Lower leg skin (tissue), 4 donors: ENCODE results near the gene SBNO2. TPM values are rescaled to one million over a fixed set of nuclear protein-coding genes. Genes with fewer than 3 reads are reported as not detected.
A peak's percentile ranks its signal among the peaks of the same experiment; 100 is the strongest.

Source experiments
- DNase-seq, 2 donors: peaks; one replicate each; pipeline ENCODE4 v3.0.0-alpha.2; 2019; ENCODE audit warnings: low spot score in 2 of 2
- H3K4me3 ChIP-seq: fragments of 200-600 bp; sonication (generic); 2 replicates; pipeline ENCODE4 v1.5.1; 2017; ENCODE audit warnings: mild to moderate bottlenecking, low read depth; ENCODE audit not compliant: poor library complexity, severe bottlenecking
- CTCF ChIP-seq, 3 donors: fragments of 450-650 bp; IDR thresholded peaks; one replicate each; pipeline ENCODE4 v1.5.1; 2016; ENCODE audit warnings: antibody characterized with exemption in 3 of 3, mild to moderate bottlenecking in 3 of 3, moderate library complexity in 2 of 3
- POLR2A ChIP-seq, 2 donors: fragments of 450-650 bp; IDR thresholded peaks; one replicate each; pipeline ENCODE4 v1.6.1; 2016 to 2017; ENCODE audit warnings: antibody characterized with exemption in 2 of 2, mild to moderate bottlenecking in 1 of 2, moderate library complexity in 1 of 2
- WGBS, 2 donors: methylation state at CpG; one replicate each; pipeline ENCODE4 v1.1.5; 2018; 5-methylcytosine and 5-hydroxymethylcytosine counted together
- intact Hi-C: fragments of 100-400 bp; cut with DNase I; formaldehyde crosslinking; loops from one replicate; pipeline ENCODE4 v1.15.0; 2023; ENCODE audit warnings: low total_unique reads
- total RNA-seq, 4 donors: library from RNA; depleted of rRNA; stranded (reverse); fragments of >200 nt; gene quantifications; one replicate each; pipeline ENCODE4 v1.1.0, GENCODE V29; 2016

SBNO2 gene
- total RNA-seq = 10 to 100 TPM; 54.8 to 68.6 (median 60.3) TPM

- peak within 1 kb of the TSS; percentile 56 for H3K4me3 ChIP-seq
- WGBS, 2 donors = 23 to 27% methylated on average over 39 to 46 of the region's 84 CpGs
- TF ChIP-seq CTCF (IDR thresholded peaks at IDR 0.05) (no peak), POLR2A (IDR thresholded peaks at IDR 0.05) (peak in 1 of 2 donors; percentile 39)
- DNase-seq = peak; percentile 84 to 98
- intact Hi-C loops = no loop called here
Observed at GRCh38 chr19:1173845-1174809, at the start of gene SBNO2. TSS of gene SBNO2 (minus strand) at chr19:1174268. CDS start at chr19:1154276, 19,992 bp downstream.

- 80 to 87% methylated on average over 28 to 46 of the region's 48 CpGs for WGBS, 2 donors
- H3K4me3 ChIP-seq = no peak overlapping the region
- intact Hi-C loops = no loop called here
- DNase-seq = no peak
- no peak for TF ChIP-seq POLR2A (IDR thresholded peaks at IDR 0.05)
- TF ChIP-seq CTCF (IDR thresholded peaks at IDR 0.05) = no peak
Observed at GRCh38 chr19:1223018-1223855, 49.2 kb upstream of the SBNO2 start.

- no peak for TF ChIP-seq CTCF (IDR thresholded peaks at IDR 0.05)
- TF ChIP-seq POLR2A (IDR thresholded peaks at IDR 0.05) = no peak
- no peak for DNase-seq
- intact Hi-C loops = no loop called here
- WGBS, 2 donors = 94 to 100% methylated on average over 3 to 9 of the region's 14 CpGs
- no peak overlapping the region for H3K4me3 ChIP-seq
Observed at GRCh38 chr19:1222394-1222793, 48.3 kb upstream of the SBNO2 start.

GRCh38 chr19:1221904-1222255 is 47.8 kb upstream of the SBNO2 start:
- DNase-seq = no peak
- 90 to 91% methylated on average over 12 to 22 of the region's 22 CpGs for WGBS, 2 donors
- H3K4me3 ChIP-seq = no peak overlapping the region
- no peak for TF ChIP-seq CTCF (IDR thresholded peaks at IDR 0.05)
- no peak for TF ChIP-seq POLR2A (IDR thresholded peaks at IDR 0.05)
- intact Hi-C loops = no loop called here

GRCh38 chr19:1220976-1221903 is 47.2 kb upstream of the SBNO2 start:
- WGBS, 2 donors = 79 to 90% methylated on average over 22 to 23 of the region's 38 CpGs
- TF ChIP-seq POLR2A (IDR thresholded peaks at IDR 0.05) (no peak), CTCF (IDR thresholded peaks at IDR 0.05) (no peak)
- H3K4me3 ChIP-seq = no peak overlapping the region
- intact Hi-C loops = no loop called here
- no peak for DNase-seq
